Esophagus squamous epithelium (tissue), 4 donors: Measurements from ENCODE around the gene TSPYL1.

ENCODE experiments used
- CTCF ChIP-seq, 6 experiments: fragments of 450-650 bp in 4 of 6; fragments of 200-600 bp in 2 of 6; sonication (generic) in 2 of 6; IDR thresholded peaks; one replicate each; pipeline ENCODE4 v1.5.1; 2016 to 2019; ENCODE audit warnings: antibody characterized with exemption in 6 of 6, mild to moderate bottlenecking in 4 of 6, moderate library complexity in 4 of 6
- POLR2A ChIP-seq, 4 donors: fragments of 450-650 bp; IDR thresholded peaks; one replicate each; pipeline ENCODE4 v1.6.1; 2017; ENCODE audit warnings: antibody characterized with exemption in 4 of 4, mild to moderate bottlenecking in 4 of 4, moderate library complexity in 3 of 4

- TF ChIP-seq CTCF (IDR thresholded peaks at IDR 0.05) (no peak), POLR2A (IDR thresholded peaks at IDR 0.05) (no peak)
Observed at GRCh38 chr6:116298273-116298672, 18.5 kb upstream of the TSPYL1 start.
